Liver (tissue), 2 donors: ENCODE measurements around the gene RASL11B.

Source experiments
- ATF3 ChIP-seq: IDR thresholded peaks from 2 replicates; pipeline ENCODE4 v1.6.1; 2016; ENCODE audit warnings: antibody characterized with exemption
- RAD21 ChIP-seq, 2 donors: IDR thresholded peaks; 2 replicates each; pipeline ENCODE4 v1.6.1; 2016; ENCODE audit warnings: antibody characterized with exemption in 2 of 2, mild to moderate bottlenecking in 2 of 2
- TF ChIP-seq, protein P1 (sequence below): IDR thresholded peaks from 2 replicates; pipeline ENCODE4 v1.6.1; 2016; ENCODE audit warnings: antibody characterized with exemption, mild to moderate bottlenecking
- donor health status: healthy.

- TF ChIP-seq ATF3 (no peak), RAD21 (IDR thresholded peaks at IDR 0.05) (no peak)
- TF ChIP-seq, protein P1, sequence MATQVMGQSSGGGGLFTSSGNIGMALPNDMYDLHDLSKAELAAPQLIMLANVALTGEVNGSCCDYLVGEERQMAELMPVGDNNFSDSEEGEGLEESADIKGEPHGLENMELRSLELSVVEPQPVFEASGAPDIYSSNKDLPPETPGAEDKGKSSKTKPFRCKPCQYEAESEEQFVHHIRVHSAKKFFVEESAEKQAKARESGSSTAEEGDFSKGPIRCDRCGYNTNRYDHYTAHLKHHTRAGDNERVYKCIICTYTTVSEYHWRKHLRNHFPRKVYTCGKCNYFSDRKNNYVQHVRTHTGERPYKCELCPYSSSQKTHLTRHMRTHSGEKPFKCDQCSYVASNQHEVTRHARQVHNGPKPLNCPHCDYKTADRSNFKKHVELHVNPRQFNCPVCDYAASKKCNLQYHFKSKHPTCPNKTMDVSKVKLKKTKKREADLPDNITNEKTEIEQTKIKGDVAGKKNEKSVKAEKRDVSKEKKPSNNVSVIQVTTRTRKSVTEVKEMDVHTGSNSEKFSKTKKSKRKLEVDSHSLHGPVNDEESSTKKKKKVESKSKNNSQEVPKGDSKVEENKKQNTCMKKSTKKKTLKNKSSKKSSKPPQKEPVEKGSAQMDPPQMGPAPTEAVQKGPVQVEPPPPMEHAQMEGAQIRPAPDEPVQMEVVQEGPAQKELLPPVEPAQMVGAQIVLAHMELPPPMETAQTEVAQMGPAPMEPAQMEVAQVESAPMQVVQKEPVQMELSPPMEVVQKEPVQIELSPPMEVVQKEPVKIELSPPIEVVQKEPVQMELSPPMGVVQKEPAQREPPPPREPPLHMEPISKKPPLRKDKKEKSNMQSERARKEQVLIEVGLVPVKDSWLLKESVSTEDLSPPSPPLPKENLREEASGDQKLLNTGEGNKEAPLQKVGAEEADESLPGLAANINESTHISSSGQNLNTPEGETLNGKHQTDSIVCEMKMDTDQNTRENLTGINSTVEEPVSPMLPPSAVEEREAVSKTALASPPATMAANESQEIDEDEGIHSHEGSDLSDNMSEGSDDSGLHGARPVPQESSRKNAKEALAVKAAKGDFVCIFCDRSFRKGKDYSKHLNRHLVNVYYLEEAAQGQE: no peak
Measured at GRCh38 chr4:52822583-52822971, 39.5 kb upstream of the RASL11B start.
